EL (cell line): ENCODE results near the gene CYB5B.

Experiments
- DNase-seq: peaks from one replicate; pipeline ENCODE4 v3.0.0-alpha.2; 2016

Gene CYB5B, protein sequence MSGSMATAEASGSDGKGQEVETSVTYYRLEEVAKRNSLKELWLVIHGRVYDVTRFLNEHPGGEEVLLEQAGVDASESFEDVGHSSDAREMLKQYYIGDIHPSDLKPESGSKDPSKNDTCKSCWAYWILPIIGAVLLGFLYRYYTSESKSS

DNA sequence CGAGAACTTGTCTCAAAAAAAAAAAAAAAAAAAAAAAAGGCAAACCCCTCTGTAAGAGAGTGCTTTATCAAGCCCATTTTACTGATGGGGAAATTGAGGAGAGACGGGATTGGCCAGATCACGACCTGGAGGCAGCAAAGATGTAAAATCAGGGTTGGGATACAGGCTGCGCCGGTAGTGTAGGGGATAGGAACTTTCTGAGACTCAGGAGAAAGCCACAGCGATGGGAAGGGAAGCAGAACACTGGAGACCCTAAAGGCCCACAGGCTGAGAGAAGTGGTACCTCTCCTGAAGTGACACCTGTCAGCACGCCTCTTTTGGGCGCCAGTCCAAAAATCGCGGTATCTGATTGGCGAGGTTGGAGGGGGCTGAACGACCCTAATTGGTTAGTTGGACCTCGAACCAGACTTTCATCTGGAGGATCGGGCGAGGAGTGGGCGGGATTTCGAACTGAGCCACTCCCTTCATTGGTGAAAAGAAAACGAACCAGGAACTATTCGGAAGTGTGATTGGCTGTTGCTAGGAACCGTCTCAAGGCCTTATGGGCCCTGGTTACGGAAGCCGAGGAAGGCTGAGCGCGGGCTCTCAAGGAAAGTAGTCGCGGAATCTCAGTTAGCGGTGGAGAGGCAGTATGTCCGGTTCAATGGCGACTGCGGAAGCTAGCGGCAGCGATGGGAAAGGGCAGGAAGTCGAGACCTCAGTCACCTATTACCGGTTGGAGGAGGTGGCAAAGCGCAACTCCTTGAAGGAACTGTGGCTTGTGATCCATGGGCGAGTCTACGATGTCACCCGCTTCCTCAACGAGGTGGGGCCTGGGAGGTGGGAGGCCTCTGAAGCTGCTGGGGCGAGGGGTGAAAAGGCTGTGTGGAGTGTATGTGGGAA lies at the start of gene CYB5B:
TSS of gene CYB5B (plus strand) at position 567 of the 882 bp plus-strand sequence. CDS start at position 632, 65 bp downstream.
- DNase-seq = peak; percentile 99

- DNase-seq = no peak
These were observed 47.9 kb upstream of the CYB5B start for GRCh38 chr16:69376393-69377059.

- DNase-seq = no peak
These were observed 46.4 kb upstream of the CYB5B start for GRCh38 chr16:69378036-69378435.

DNA sequence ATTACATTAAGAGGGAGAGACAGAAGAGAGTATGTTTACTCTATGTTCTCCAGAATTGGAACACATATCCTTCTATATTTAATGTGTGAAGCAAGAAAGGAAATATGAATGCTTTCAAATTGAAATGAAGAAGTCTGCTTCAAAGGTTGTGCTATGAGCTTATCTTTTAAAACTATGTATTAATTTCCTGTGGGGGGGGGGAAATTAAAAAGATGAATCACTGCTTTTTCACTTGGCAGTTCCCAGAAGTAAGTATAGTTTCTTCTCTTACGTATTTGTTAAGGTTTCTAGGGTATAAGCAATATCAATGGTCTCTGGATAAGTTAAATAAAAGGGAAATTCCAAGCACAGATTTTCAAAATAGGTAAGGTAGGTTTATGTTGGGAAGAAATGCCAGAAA lies 45.7 kb upstream of the CYB5B start:
- DNase-seq = no peak

DNA sequence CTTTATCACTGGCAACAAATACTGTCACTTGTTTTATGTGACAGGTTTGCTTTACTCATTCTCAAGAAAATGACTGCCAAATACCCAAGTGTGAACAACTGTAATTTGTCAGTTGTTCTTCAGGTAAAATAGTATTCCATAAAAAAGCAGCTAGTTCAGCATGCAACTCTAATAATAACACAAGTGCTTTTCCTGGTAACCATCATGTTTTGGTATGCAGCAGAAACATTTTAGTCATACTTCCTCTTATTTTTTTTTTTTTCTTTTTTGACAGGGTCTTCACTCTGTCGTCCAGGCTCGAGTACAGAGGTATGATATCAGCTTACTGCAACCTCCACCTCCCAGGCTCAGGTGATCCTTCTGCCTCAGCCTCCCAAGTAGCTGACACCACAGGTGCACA lies 43.2 kb upstream of the CYB5B start:
- no peak for DNase-seq

DNA sequence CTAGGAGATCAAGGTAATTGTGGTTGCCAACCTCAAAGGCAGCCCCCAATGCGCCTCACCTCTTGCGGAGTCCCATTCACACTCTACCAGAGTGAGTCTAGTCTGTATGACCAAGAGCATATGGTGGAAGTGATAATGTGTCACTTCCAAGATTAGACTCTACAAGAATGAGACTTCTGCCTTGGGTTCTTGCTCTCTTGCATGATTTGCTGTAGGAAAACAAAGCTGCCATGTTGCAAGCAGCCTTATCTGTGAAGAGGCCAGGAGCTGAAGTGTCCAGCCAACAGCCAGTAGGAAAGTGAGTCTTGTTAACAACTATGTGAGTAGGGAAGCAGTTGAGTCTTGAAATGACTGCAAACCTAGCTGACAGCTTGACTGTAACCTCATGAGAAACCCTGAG lies 42.0 kb upstream of the CYB5B start:
- DNase-seq = no peak

- no peak for DNase-seq
These were observed 39.4 kb upstream of the CYB5B start for GRCh38 chr16:69384974-69385373.

DNA sequence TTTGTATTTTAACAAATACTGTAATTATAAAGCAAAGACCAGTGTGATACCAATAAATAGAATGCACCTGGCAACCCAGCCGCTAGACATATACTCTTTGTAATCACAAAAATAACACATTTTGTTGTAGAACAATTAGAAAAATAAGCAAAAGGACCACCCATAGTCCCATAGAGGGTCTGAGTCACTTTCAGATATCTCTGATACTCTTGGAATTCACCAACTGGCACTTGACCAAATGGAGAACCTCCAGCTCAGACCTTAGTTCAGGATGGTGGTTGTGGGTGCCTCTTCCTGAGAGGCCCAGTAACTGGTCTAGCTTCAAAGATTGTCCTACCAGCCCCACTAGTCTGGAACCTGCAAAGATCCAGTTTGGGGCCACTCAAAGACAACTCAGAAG lies 37.8 kb upstream of the CYB5B start:
- peak; percentile 71 for DNase-seq

DNA sequence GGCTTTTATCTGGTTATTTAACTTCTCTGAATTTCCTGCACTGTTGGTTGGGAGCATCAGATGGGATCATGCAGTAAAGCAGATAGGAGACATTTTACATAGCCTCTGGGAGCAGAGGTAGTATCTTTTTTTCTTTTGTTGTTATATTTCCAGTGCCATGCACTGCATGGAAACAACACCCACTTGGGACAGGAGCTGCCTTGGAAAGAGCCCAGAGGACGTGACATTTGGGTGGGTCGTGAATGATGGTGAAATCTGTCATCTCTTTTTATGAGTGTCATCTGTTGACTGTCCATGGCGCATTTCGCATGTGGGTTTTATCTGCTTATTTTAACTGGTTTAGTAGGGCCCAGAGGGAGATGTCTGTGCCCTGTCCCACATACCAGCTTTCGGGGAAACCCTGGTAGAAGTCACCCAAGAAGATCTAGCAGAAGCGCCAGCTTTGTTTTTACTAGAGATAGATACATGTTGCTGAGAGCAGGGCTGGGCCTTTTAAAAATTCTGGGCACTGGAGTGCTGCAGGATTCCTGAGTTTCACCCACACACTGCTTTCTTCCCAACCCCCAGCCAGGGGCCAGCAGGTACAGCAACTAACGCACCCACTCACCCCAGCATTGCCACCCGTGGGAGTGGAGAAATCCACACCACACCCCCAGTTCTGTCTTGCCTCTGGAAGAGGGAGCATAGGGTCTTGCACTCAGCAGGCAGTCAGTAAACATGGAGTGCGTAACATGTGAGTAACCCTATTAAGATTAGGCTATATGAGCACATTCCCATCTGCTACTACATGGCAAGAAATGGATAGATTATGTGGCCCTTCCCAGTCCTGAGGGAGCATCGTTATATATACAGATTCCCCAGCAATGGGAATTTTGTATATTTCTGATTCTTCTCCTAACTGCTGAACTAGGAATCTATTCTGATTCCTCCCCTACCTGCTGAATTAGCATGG lies 30.2 kb upstream of the CYB5B start:
- no peak for DNase-seq

DNA sequence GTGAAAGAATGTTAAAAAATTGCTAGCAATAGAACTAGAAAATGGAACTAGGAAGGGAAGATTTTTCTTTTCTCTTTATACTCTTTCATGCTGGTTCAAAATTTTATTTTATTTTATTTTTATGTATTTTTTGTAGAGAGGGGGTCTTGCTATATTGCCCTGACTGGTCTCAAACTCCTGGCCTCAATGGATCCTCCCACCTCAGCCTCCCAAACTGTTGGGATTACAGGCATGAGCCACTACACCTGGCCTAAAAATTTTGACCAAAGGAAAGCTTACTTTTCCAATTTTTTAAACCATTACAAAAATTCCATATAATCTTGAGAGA lies 28.6 kb upstream of the CYB5B start:
- DNase-seq = no peak

DNA sequence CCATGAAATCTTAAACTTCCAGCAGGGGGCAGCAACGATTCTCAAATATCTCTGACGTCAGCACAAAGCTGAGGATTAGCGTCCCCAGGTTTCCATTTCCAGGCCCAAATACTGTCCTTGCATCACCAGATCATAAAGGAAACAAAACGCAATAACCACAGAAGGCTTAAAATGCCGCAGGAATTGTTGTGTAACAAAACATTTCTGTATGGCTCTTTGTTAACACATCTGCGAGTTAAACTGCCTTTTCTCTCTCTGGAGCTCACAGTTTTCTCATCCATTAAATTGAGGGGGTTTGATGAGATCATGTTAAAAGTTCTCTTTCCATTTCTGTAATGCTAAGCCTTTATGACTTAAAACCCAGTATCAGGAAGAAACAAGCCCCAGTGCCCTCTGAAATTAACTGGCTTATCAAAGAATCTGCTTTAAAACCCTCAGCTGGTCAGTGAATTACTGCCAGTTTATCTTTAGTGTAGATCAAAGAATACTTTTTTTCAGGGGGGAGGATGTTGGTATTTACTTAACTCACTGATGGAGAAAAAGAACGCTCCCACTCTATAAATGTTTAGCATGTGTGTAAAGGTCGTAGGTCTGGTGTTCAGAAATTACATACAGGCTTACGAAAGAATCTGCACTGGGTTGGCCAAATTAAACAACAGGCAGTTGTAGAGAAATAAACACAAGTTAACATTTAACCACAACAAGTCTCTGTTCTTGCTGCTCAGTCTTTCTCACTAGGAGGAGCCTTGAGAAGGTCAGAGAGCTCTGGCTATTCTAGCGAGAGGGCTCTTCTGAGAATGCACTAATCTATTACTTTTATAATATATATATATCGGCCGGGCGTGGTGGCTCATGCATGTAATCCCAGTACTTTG lies 28.0 kb upstream of the CYB5B start:
- DNase-seq = peak; percentile 90

- peak; percentile 86 for DNase-seq
These were observed 26.4 kb upstream of the CYB5B start for GRCh38 chr16:69397821-69398521.

DNA sequence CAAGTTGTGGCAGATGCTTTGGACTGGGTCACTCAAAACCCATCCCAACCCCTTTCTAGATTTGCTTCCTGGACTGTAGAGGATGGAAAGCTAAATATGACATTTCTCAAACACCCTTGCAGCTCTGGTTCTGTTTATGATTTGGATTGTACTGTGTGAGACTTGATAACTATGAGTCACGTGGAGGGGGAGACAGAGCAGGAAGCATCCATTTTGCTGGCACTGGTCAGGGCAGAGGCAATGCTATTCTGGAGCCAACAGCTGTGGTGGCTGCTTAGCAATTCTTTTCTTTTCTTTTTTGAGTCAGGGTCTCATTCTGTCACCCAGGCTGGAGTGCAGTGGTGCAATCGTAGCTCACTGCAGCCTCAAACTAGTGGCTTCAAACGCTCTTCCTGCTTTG lies 25.1 kb upstream of the CYB5B start:
- DNase-seq = peak; percentile 46

DNA sequence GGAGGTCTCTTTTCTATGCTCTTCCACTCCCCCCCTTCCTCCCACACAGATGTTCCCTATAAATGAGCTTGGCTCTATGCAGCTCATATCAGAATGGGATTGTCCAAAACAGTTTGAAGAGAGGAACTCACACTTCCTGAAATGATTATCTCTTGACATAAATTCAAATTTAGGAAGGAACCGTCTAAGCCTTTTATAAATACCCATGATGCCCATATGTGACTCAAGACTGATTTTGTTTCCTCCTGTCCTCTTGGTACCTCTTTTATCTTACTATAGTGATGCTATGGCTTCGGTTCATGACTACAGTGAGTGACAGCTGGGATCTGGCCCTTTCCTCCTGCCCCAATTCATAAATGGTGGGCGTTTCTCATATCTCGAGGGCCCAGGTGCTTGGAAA lies 22.0 kb upstream of the CYB5B start:
- no peak for DNase-seq

DNA sequence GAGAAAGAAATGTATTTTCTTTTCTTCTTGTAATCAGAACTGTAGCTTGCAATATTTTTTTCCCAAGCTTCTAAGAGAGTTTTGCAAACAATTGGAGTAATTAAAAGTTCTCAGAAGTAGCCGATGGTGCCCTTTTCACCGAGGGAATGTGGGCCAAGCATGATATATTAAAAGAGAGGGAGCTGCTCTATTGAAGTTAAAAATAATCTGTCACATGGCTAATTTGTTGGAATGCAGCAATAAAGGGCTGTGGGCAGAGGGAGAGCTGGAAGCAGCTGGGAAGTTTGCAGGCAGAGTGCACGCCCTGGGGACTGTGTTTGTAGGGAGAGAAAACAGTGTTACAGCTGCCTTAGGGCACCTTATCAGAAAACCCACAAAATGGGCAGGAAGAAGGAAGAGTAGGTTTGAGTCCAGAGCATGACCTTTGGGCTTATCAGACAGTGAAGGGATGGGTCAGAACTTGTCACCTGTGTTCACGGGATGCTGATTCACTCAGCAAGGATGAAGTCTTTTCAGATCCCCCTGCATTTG lies 20.1 kb upstream of the CYB5B start:
- peak; percentile 62 for DNase-seq

DNA sequence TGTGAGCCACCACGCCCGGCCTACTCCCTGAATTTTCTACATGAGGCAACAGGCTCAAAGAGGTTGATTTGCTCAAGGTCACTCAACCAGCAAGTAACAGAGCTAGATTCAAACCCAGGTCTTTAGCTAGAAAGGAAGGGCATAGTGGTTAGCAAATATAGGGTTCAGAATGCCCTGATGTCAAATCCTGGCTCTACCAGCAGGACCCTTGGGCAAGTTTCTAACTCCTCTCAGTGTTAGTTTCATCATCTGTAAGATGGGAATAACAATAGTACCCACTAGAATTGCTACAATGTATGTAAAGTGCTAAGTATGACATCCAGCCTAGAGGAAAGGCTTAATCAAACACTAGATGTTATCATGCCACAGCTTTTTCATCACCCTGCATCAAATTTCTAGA lies 19.1 kb upstream of the CYB5B start:
- DNase-seq = no peak

DNA sequence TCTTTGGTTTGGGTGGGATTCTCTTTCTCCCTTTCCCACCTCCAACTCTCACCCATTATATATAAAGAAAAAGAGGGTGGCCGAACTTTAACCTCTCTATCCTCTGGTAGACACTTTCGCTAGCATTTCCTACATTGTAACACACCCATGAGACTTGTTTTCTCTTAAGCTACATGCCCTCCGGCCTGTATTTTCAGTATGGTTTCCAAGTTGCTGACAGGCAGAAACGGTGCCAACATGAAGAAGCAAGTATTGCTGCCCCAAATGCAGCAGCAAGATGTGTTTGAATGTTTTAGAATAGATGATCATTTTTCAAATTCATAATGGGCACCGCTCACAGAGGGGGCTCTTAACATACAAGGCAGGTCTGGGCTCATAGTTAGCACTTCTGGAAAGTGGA lies 18.7 kb upstream of the CYB5B start:
- no peak for DNase-seq

- peak; percentile 13 for DNase-seq
These were observed 17.6 kb upstream of the CYB5B start for GRCh38 chr16:69406780-69407331.

- no peak for DNase-seq
These were observed 16.6 kb upstream of the CYB5B start for GRCh38 chr16:69407702-69408323.

DNA sequence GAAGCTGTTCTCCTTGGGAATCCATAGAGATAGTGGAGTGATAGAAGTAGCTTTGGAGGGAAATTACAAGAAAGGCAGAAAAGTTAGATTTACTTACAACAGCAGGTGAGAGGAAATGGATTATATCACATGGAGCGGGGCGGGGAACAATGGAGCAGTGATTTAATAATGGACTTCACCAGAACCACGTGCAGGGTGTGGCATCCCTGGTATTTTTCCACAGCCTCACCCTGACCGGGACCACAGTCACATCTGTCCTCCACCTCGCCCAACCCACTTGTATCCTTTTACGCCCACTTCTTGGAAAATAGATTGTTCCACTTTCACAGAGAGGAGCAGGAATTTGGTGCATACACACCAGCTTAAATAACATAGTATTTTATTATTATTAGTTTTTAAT lies 15.9 kb upstream of the CYB5B start:
- no peak for DNase-seq
